Colonic mucosa (tissue), 4 donors: ENCODE data around the gene SLC25A36. TPM values are rescaled to one million over a fixed set of nuclear protein-coding genes. Genes with fewer than 3 reads are reported as not detected.

Experiments used
- DNase-seq: peaks from one replicate; pipeline ENCODE4 v3.0.0-alpha.2; 2020
- H3K27ac ChIP-seq: fragments of 200-600 bp; one replicate; pipeline ENCODE4 v1.8.0; 2021
- H3K27me3 ChIP-seq: fragments of 200-600 bp; one replicate; pipeline ENCODE4 v1.8.0; 2021
- H3K36me3 ChIP-seq: fragments of 200-600 bp; one replicate; pipeline ENCODE4 v1.8.0; 2021
- H3K4me1 ChIP-seq: fragments of 200-600 bp; one replicate; pipeline ENCODE4 v1.8.0; 2021; ENCODE audit warnings: mild to moderate bottlenecking
- H3K4me3 ChIP-seq: fragments of 200-600 bp; one replicate; pipeline ENCODE4 v1.8.0; 2021
- H3K9ac ChIP-seq, 2 donors: one replicate each; pipeline ENCODE4 v1.7.0; 2013; ENCODE audit warnings: control low read depth in 2 of 2, low read depth in 2 of 2, low read length in 2 of 2
- H3K9me3 ChIP-seq: fragments of 200-600 bp; one replicate; pipeline ENCODE4 v1.8.0; 2021
- CTCF ChIP-seq: fragments of 200-600 bp; IDR thresholded peaks from one replicate; pipeline ENCODE4 v1.8.0; 2022; ENCODE audit warnings: antibody characterized with exemption, mild to moderate bottlenecking
- intact Hi-C: fragments of 100-400 bp; cut with DNase I; formaldehyde crosslinking; loops from one replicate; pipeline ENCODE4 v1.14.1; 2022
- total RNA-seq, 2 donors: library from RNA; stranded (reverse); fragmentation: NEBNext Ultra II Directional in 1 of 2; extraction: Animal tissue kit (Norgen Biotek cat#: 25700) in 1 of 2; gene quantifications; one replicate each; pipeline ENCODE4 v1.2.1, GENCODE V29; 2021
- donor health status: healthy.
- donor health status: DM: no; HTN: no; CAD: no.
- donor health status: DM: no; HTN: no; CAD: no.

SLC25A36 gene
- total RNA-seq, 2 donors from 2014 or later = 38.1 to 67.5 TPM

- TF ChIP-seq CTCF = no peak
- H3K9me3 ChIP-seq = no peaks in the 10 kb centered on the region
- H3K27ac ChIP-seq = no peak overlapping the region
- H3K36me3 ChIP-seq = no peaks in the 10 kb centered on the region
- intact Hi-C loops = no loop called here
- no peak for DNase-seq
- H3K4me1 ChIP-seq = no peaks in the 10 kb centered on the region
- no peak overlapping the region for H3K9ac ChIP-seq
- H3K27me3 ChIP-seq = no peaks in the 10 kb centered on the region
- H3K4me3 ChIP-seq = no peak overlapping the region
Observed at GRCh38 chr3:140903196-140903595, 38.4 kb upstream of the SLC25A36 start.

- Histone ChIP-seq H3K36me3 (no peaks in the 10 kb centered on the region), H3K9me3 (no peaks in the 10 kb centered on the region), H3K27me3 (no peaks in the 10 kb centered on the region), H3K9ac (no peak overlapping the region), H3K27ac (no peak overlapping the region), H3K4me1 (no peaks in the 10 kb centered on the region), H3K4me3 (no peak overlapping the region)
- TF ChIP-seq CTCF = no peak
- intact Hi-C loops = no loop called here
- no peak for DNase-seq
Observed at GRCh38 chr3:140904521-140904920, 37.1 kb upstream of the SLC25A36 start.

GRCh38 chr3:140905559-140905958 lies 36.1 kb upstream of the SLC25A36 start:
- Histone ChIP-seq H3K27me3 (no peaks in the 10 kb centered on the region), H3K4me1 (no peaks in the 10 kb centered on the region), H3K4me3 (no peak overlapping the region), H3K36me3 (no peaks in the 10 kb centered on the region), H3K9me3 (no peaks in the 10 kb centered on the region), H3K9ac (no peak overlapping the region), H3K27ac (no peak overlapping the region)
- TF ChIP-seq CTCF = no peak
- no peak for DNase-seq
- intact Hi-C loops = no loop called here

GRCh38 chr3:140906785-140907184 lies 34.9 kb upstream of the SLC25A36 start:
- DNase-seq = no peak
- no peak overlapping the region for H3K4me3 ChIP-seq
- TF ChIP-seq CTCF = no peak
- H3K27me3 ChIP-seq = no peaks in the 10 kb centered on the region
- no peak overlapping the region for H3K9ac ChIP-seq
- H3K9me3 ChIP-seq = no peaks in the 10 kb centered on the region
- no peaks in the 10 kb centered on the region for H3K36me3 ChIP-seq
- H3K27ac ChIP-seq = no peak overlapping the region
- no peaks in the 10 kb centered on the region for H3K4me1 ChIP-seq
- intact Hi-C loops = no loop called here

GRCh38 chr3:140910860-140911259 lies 30.8 kb upstream of the SLC25A36 start:
- DNase-seq = no peak
- Histone ChIP-seq H3K9ac (no peak overlapping the region), H3K4me1 (no peaks in the 10 kb centered on the region), H3K27ac (no peak overlapping the region), H3K9me3 (no peaks in the 10 kb centered on the region), H3K4me3 (no peak overlapping the region), H3K27me3 (no peaks in the 10 kb centered on the region), H3K36me3 (no peaks in the 10 kb centered on the region)
- TF ChIP-seq CTCF = no peak
- intact Hi-C loops = no loop called here

GRCh38 chr3:140911822-140912221 lies 29.8 kb upstream of the SLC25A36 start:
- no peak overlapping the region for H3K27ac ChIP-seq
- no peaks in the 10 kb centered on the region for H3K9me3 ChIP-seq
- intact Hi-C loops = no loop called here
- H3K4me3 ChIP-seq = no peak overlapping the region
- no peaks in the 10 kb centered on the region for H3K36me3 ChIP-seq
- TF ChIP-seq CTCF = no peak
- no peak overlapping the region for H3K9ac ChIP-seq
- no peak for DNase-seq
- no peaks in the 10 kb centered on the region for H3K4me1 ChIP-seq
- no peaks in the 10 kb centered on the region for H3K27me3 ChIP-seq
